H1 (cell line): ENCODE results near the gene SLC38A10.

Experiments used
- CBX5 ChIP-seq: fragments of 300-800, 300-1000 bp; sonication (generic); IDR thresholded peaks from 2 replicates; pipeline ENCODE4 v1.7.1; 2016; ENCODE audit warnings: antibody characterized with exemption, low read length, low read depth
- EGR1 ChIP-seq: IDR thresholded peaks from 2 replicates; pipeline ENCODE4 v1.6.1; 2011; ENCODE audit warnings: low read depth, low read length, borderline replicate concordance
- JUN ChIP-seq: IDR thresholded peaks from 2 replicates; pipeline ENCODE4 v1.6.1; 2011; ENCODE audit warnings: low read depth, mild to moderate bottlenecking, improper control_type of control experiment, low read length
- TAF1 ChIP-seq: IDR thresholded peaks from 2 replicates; pipeline ENCODE4 v1.6.1; 2011; ENCODE audit warnings: mild to moderate bottlenecking, low read depth, low read length
- TF ChIP-seq, protein P1 (sequence below): IDR thresholded peaks from 2 replicates; pipeline ENCODE4 v1.6.1; 2011; ENCODE audit warnings: low read length, improper control_type of control experiment

DNA sequence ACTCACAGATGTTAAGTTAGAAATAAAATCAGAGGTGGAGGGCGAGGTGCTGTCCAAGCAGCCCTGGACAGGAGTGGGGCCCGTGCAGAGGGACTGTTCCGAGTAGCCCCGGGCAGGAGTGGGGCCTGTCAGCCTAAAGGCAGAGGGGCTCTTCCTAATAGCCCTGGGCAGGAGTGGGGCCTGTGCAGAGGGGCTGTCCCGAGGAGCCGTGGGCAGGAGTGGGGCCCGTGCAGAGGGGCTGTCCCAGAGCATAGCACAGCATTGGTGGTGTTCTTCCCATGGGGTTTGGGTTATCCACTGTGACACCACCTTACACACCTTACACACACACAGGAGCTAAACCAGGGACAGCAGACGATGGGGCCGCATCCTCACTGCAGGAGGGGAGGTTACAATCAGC, 82.7 kb downstream of the SLC38A10 start:
- TF ChIP-seq, protein P1, sequence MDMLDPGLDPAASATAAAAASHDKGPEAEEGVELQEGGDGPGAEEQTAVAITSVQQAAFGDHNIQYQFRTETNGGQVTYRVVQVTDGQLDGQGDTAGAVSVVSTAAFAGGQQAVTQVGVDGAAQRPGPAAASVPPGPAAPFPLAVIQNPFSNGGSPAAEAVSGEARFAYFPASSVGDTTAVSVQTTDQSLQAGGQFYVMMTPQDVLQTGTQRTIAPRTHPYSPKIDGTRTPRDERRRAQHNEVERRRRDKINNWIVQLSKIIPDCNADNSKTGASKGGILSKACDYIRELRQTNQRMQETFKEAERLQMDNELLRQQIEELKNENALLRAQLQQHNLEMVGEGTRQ: no peak
- TF ChIP-seq JUN (no peak), TAF1 (no peak), CBX5 (no peak), EGR1 (no peak)
